ENCODE results near the gene TMEM50A. TPM values are rescaled to one million over a fixed set of nuclear protein-coding genes. Genes with fewer than 3 reads are reported as not detected.
A peak's percentile ranks its signal among the peaks of the same experiment; 100 is the strongest.
"Not testable (repeated sequence)": the region's sequence is repeated elsewhere in the genome, so short reads cannot be mapped to it uniquely, and the experiment has no call there.

Gene TMEM50A
- polyA plus RNA-seq (2012; ENCODE audit: insufficient read depth, insufficient read length, low read depth), result 49.1 TPM

DNA sequence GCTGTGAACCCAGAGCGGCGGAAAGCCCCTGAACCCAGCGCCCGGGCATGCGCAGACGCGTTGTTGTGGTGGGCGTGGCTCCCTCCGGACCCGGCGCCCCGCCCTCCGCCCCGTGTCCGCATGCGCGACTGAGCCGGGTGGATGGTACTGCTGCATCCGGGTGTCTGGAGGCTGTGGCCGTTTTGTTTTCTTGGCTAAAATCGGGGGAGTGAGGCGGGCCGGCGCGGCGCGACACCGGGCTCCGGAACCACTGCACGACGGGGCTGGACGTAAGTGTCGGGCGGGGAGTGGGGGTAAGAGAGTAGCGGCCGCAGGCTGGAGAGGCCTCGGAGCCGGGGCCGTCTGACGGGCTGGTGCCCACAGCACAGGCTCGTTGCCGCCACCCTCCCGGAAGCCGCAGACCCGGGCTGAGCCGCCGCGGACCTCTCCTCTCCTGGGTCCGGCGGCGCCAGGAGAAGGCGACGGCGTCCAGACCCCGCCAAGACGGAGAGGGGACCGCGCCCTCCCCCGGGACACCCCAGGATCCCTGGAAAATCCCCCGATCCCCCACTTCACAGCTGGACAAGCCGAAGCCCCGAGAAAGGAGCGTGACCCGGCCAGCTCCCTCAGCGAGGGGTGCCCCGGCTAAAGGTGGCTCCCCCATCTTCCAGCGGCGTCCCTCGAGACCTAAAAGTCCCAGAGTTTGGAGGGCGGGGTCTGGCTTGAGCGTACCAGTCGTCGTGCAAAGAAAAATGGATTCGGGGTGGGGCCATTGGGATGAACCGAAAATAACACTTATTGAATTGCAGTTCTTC lies at the start of gene TMEM50A:
Gene TMEM50A, plus strand, starts transcription at position 147 of the 794 bp plus-strand sequence. CDS start 2,153 bp downstream, outside the sequence.
- DNase-seq, result peak; percentile 83
- TF ChIP-seq, protein P1, sequence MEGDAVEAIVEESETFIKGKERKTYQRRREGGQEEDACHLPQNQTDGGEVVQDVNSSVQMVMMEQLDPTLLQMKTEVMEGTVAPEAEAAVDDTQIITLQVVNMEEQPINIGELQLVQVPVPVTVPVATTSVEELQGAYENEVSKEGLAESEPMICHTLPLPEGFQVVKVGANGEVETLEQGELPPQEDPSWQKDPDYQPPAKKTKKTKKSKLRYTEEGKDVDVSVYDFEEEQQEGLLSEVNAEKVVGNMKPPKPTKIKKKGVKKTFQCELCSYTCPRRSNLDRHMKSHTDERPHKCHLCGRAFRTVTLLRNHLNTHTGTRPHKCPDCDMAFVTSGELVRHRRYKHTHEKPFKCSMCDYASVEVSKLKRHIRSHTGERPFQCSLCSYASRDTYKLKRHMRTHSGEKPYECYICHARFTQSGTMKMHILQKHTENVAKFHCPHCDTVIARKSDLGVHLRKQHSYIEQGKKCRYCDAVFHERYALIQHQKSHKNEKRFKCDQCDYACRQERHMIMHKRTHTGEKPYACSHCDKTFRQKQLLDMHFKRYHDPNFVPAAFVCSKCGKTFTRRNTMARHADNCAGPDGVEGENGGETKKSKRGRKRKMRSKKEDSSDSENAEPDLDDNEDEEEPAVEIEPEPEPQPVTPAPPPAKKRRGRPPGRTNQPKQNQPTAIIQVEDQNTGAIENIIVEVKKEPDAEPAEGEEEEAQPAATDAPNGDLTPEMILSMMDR (IDR thresholded peaks at IDR 0.05; ENCODE audit: low read depth, low read length), result no peak

DNA sequence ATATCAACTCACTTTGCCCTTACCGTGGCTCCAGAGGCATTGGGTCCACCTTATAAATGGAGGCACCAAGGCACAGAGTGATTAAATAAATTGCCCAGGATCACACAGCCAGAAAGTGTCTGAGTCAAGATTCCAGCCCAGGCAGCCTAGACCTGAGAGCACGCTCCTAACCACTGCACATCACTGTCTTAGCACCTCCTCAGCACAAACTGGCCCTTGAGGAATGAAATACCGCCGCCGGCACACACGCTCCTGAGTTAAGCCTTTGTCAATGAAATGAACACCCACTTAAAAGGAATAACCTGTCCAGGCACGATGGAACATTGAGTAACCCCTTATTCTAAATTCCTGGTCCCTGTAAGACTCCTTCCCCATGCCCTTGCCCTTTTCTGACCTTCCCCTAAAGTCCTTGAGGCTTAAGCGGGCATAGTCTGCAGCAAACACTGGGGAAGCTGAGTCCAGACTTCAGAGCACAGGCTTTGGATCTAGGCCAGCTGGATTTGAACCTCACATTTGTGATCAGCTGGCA lies 49.5 kb upstream of the TMEM50A start:
- H3K4me1 ChIP-seq; H3K36me3 ChIP-seq; H3K9me3 ChIP-seq; DNase-seq; H3K27me3 ChIP-seq; H3K4me3 ChIP-seq (ENCODE audit: low read depth, low read length): not testable (repeated sequence)

More for the DNA sequence above, at the start of gene TMEM50A:
- Histone ChIP-seq H3K36me3 (no peaks in the 10 kb centered on the region), H3K4me1 (no peaks in the 10 kb centered on the region), H3K9me3 (no peaks in the 10 kb centered on the region), H3K4me3 (ENCODE audit: low read depth, low read length) (peak within 1 kb of the TSS; percentile 76), H3K27me3 (no peaks in the 10 kb centered on the region)

DNA sequence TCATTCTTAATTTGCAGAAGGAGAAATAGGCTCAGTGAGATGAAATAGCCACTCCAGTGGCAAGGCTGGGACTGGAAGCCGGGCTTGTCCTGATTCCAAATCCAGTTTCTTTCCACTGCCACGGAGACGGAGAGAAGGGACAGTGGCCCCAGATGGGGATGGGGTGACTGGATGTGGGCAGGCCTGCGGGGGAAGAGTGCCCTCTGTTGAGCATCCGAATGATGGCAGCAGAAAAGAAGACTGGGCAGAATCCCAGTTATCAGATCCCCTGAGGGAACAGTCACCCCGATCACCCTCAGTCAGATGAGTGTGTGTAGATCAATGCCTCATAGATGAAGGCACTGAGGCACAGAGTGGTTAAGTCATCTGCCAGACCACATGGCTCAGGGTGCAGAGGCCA lies 48.1 kb upstream of the TMEM50A start:
- not testable (repeated sequence) for H3K36me3 ChIP-seq; DNase-seq; H3K4me3 ChIP-seq (ENCODE audit: low read depth, low read length); H3K9me3 ChIP-seq; H3K4me1 ChIP-seq; H3K27me3 ChIP-seq

DNA sequence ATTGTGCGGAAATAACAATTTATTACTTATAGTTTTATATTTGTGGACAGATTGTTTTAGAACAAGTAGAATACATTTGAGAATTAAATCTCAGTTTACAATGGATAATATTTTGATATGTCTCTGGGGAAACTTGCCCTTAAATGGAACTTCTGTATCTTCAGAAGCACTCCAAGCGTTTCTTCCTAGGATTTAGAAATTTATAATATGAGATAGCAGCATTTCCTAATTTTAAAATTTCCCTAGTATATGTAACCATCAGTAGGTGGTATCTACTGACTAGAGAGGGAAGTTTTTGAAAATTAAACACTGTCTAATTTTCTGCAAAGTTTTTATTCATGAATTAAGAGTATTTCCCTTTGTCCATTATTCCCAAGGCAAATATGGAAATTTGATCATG lies 44.7 kb upstream of the TMEM50A start:
- not testable (repeated sequence) for H3K4me1 ChIP-seq; H3K4me3 ChIP-seq (ENCODE audit: low read depth, low read length); DNase-seq; H3K27me3 ChIP-seq; H3K9me3 ChIP-seq; H3K36me3 ChIP-seq

DNA sequence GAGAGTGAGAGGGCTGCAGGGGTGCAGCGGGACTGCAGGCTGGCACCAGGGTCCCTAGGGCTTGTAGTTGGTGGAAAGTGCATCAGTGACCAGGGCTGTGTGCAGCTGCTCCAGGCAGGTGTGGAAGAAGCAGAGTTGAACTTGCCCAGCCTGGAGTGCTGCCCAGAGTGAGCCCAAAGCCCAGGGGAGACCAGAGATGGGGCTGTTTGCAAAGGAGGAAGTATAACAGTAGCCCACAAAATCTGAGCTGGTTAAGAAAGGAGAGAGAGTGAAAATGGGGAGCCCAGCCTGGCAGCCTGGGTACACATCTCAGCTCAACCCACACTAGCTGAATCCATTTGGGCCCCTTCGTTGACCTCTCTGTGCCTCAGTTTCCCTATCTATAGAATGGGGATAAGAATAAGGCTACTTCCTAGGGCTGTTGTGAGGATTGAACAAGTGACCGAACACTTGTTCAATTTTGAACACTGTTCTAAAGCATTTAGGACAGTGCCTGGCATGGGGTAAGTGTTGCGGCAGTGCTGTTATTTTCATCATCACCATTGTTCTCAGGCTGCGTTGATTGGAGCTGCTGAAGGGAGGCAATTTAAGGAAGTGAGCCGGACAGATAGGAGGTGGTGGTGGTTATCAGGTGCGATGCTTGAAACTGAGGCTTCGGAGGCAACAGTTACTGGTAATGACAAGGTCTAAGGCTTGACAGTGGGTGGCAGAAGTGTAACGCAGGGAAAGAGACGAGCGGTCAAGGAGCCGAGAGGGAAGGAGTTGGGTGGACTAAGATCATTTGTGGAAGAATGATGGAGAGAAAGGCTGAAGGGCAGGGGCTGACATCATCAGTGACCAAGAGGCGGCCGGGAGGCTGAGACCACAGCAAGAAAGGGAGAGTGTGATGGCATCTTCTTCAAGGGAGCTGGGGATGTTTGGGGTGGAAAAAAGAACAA lies 43.0 kb upstream of the TMEM50A start:
- not testable (repeated sequence) for H3K4me1 ChIP-seq; H3K36me3 ChIP-seq; H3K4me3 ChIP-seq (ENCODE audit: low read depth, low read length); DNase-seq; H3K27me3 ChIP-seq; H3K9me3 ChIP-seq

DNA sequence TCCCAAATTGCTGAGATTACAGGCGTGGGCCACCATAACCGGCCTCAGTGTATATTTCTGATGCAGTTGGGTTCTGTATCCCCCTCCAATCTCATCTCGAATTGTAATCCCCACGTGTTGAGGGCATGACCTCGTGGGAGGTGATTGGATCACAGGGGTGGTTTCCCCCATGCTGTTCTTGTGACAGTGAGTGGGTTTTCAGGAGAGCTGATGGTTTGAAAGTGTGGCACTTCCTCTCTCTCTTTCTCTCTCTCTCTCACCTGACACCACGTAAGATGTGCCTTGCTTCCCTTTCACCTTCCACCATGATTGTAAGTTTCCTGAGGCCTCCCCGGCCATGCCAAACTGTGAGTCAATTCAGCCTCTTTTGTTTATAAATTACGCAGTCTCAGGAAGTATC lies 41.6 kb upstream of the TMEM50A start:
- not testable (repeated sequence) for DNase-seq; H3K36me3 ChIP-seq; H3K9me3 ChIP-seq; H3K4me1 ChIP-seq; H3K4me3 ChIP-seq (ENCODE audit: low read depth, low read length); H3K27me3 ChIP-seq

DNA sequence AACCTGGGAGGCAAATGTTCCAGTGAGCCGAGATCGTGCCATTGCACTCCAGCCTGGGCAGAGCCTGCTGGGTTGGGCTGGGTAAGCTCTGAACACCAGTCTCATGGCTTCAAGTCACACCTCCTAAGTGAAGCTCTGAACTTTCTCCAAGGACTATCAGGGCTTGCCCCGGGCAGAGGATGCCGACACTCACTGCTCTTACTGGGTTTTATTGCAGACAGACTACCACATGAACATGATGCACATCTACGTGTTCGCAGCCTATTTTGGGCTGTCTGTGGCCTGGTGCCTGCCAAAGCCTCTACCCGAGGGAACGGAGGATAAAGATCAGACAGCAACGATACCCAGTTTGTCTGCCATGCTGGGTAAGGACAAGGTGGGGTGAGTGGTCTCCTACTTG lies 37.4 kb upstream of the TMEM50A start:
- not testable (repeated sequence) for H3K4me3 ChIP-seq (ENCODE audit: low read depth, low read length); H3K4me1 ChIP-seq; DNase-seq; H3K36me3 ChIP-seq; H3K27me3 ChIP-seq; H3K9me3 ChIP-seq

DNA sequence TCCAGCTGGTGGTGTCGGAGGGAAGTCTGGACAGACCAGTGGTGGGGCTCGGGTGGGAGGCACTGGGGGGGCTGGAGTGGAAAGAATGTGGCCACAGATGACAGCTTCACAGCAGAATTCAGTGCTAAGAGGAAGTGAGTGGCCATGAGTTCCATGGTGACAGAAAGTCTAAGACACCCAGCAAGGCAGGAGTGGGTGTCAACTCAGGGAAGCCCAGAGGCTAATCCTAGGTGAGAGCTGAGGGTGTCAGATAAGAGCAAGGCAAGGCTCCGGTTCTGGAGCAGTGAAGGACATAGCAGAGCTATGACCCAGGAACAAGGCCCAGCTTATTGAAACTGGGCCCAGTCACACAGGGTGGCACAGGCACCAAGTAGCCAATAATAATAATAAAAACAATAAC lies 35.8 kb upstream of the TMEM50A start:
- H3K4me3 ChIP-seq (ENCODE audit: low read depth, low read length); H3K36me3 ChIP-seq; H3K4me1 ChIP-seq; H3K27me3 ChIP-seq; H3K9me3 ChIP-seq; DNase-seq: not testable (repeated sequence)

DNA sequence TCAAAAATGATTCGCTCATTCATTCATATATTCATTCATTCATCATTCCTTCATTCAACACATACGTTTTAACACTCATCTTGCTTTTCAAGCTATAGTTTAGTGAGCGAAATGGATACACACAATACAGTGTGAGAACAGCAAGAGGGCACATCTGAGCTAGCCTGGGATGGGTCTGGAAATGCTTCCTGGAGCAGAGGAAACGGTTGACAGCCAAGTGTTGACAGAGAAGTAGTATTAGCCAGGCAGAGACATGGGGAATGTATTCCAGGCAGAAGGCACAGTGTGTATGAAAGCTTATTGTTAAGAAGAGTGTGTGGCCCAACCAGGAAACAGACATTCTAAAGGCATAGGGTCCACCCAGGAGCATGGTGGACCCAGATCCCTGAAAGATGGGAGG lies 33.2 kb upstream of the TMEM50A start:
- not testable (repeated sequence) for H3K36me3 ChIP-seq; DNase-seq; H3K27me3 ChIP-seq; H3K4me1 ChIP-seq; H3K4me3 ChIP-seq (ENCODE audit: low read depth, low read length); H3K9me3 ChIP-seq

DNA sequence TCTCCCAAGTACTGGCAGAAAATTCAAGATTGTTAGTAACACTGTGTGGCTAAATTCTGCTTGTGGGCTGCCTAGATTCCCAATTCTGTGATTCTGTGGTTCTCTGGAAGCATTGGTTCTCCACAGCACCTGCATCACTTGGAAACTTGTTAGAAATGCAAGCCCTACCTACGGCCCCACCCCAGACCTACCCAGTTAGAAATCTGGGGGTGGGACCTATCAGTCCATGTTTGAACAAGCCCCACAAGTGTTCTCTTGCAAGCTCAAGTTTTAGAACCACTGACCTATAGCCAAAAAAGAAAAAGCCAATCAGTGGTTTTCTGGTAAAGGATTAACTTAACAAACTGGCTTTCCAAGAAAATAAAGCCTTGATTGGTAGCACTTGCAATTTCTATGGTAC lies 30.0 kb upstream of the TMEM50A start:
- not testable (repeated sequence) for DNase-seq; H3K4me1 ChIP-seq; H3K4me3 ChIP-seq (ENCODE audit: low read depth, low read length); H3K27me3 ChIP-seq; H3K9me3 ChIP-seq; H3K36me3 ChIP-seq

DNA sequence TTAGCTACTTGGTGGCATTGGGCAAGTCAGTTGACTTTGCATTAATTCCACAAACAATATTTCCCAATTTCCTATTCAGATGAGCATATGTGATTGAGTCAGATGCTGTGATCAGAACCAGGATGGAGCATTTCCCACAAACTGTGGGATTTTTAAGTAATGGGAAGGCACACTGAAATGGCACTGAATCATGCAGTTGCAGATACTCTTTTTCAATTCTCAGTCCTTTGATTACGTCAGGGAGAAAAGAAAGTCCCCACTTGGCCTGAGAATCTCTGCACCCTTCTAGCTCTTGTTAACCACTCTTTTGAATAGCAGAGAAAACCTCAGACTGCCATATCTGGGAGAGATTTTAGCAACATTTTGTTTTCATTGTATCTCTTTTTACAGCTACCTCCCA lies 29.0 kb upstream of the TMEM50A start:
- not testable (repeated sequence) for H3K36me3 ChIP-seq; H3K4me3 ChIP-seq (ENCODE audit: low read depth, low read length); H3K27me3 ChIP-seq; DNase-seq; H3K4me1 ChIP-seq; H3K9me3 ChIP-seq

DNA sequence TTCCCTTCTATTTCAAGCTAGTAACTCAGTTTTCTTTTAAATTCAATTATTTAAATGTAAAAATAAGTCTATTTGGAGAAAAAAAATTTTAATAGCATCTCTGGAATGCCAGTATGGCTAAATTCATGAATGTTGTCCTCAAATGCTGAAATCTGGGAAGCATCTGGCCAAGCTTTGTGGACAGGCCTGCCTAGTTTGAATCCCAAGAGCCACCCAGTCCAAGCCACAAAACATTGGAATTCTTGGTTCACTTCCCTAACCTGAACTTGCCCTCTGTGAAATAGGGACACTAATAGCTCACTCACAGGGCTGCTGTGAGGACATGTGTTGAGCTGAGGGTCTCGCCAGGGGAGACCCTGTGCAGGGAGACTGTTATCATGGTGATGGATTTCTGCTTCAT lies 28.6 kb upstream of the TMEM50A start:
- H3K9me3 ChIP-seq; DNase-seq; H3K27me3 ChIP-seq; H3K4me3 ChIP-seq (ENCODE audit: low read depth, low read length); H3K36me3 ChIP-seq; H3K4me1 ChIP-seq: not testable (repeated sequence)

DNA sequence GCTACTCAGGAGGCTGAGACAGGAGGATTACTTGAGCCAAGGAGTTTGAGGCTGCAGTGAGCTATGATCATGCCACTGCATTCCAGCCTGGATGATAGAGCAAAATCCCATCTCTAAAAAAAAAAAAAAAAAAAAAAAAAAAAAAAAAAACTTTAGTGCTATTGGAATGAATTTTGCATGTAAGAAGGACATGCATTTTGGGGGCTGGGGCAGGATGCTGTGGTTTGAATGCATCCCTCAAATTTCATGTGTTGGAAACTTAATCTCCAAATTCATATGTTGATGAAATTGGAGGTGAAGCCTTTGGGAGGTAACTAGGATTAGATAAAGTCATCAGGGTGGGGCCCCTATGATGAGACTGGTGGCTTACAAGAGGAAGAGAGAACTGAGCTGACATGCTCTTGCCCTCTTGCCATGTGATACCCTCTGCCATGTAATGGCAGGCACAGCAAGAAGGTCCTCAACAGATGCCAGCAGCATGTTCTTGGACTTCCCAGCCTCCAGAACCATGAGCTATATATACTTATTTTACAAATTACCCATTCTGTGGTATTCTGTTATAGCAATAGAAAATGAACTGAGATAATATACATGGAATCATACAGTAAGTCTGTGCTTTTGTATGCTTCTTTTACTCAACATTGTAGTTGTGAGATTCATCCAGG lies 25.2 kb upstream of the TMEM50A start:
- not testable (repeated sequence) for H3K27me3 ChIP-seq; DNase-seq; H3K4me3 ChIP-seq (ENCODE audit: low read depth, low read length); H3K4me1 ChIP-seq; H3K36me3 ChIP-seq; H3K9me3 ChIP-seq

DNA sequence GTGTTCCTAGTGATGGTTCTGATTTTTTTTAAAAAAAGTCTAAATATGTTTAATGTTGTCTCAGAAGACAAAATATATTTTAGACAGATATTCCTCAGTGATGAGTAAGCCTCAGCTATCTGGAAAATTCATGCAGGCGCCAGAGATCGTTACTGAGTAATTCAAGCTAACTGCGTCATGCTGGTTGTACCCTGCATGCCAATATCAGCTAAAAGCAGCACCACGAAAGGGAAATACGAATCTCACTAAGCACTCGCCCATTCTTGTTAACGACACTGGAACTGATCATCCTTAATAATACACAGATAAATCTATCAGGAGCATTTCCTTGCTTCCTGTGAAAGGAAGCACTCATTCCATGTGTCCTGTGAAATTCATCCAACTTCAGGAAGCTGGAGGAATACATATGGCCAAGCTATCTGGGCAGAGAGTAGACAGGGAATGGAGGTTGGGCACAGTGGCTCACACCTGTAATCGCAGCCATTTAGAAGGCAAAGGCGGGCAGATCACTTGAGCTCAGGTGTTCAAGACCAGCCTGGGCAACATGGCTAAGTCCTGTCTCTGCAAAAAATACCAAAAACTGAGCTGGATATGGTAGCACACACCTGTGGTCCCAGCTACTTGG lies 17.7 kb upstream of the TMEM50A start:
- not testable (repeated sequence) for H3K9me3 ChIP-seq; H3K27me3 ChIP-seq; H3K4me3 ChIP-seq (ENCODE audit: low read depth, low read length); H3K4me1 ChIP-seq; H3K36me3 ChIP-seq; DNase-seq

All from BE2C (cell line).